Stomach (tissue), 4 donors: ENCODE data around the gene RFX6.
A peak's percentile ranks its signal among the peaks of the same experiment; 100 is the strongest.

Experiments used
- CTCF ChIP-seq, 7 experiments: fragments of 450-650 bp in 4 of 7; fragments of 200-600 bp in 3 of 7; sonication (generic) in 3 of 7; IDR thresholded peaks; one replicate each; pipeline ENCODE4 v1.5.1; 2016 to 2019; ENCODE audit warnings: antibody characterized with exemption in 7 of 7, control low read depth in 2 of 7, mild to moderate bottlenecking in 1 of 7
- POLR2A ChIP-seq, 4 donors: fragments of 450-650 bp; IDR thresholded peaks; one replicate each; pipeline ENCODE4 v1.6.1; 2016; ENCODE audit warnings: antibody characterized with exemption in 4 of 4, control low read depth in 2 of 4, mild to moderate bottlenecking in 1 of 4, moderate library complexity in 1 of 4

- TF ChIP-seq CTCF (IDR thresholded peaks at IDR 0.05) = peak in 1 of 7 experiments; percentile 12
- no peak for TF ChIP-seq POLR2A (IDR thresholded peaks at IDR 0.05)
Observed at GRCh38 chr6:116881236-116881635, 4.2 kb downstream of the RFX6 start.
